GM21367 (cell line): ENCODE measurements around the gene CDON.
"Not testable (repeated sequence)": the region's sequence is repeated elsewhere in the genome, so short reads cannot be mapped to it uniquely, and the experiment has no call there.

Experiments used
- ATAC-seq: cut with Tn5 transposase; IDR thresholded peaks from one replicate; pipeline ENCODE4 v1.9.1; 2021; ENCODE audit not compliant: unreplicated experiment

CDON gene

DNA sequence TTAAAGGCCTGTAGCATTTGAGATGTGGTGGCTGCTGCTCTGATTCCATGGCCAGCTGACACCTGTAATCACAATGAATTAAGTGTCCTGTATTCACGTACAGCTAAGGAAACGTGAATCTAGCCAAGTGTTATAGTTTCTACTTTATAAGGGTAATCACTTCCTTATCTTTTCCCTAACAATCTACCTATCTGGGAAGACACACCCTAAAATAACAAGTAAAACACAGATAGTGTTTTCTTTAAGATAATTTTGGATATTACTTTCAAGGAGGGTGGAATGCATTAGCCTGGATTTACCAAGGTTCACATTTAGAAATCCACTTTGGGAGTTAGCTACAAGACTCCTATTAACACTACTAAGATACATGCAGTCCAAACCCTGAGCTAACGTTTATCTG lies 11.5 kb downstream of the CDON start:
- no peak for ATAC-seq

GRCh38 chr11:126049159-126049558 lies 13.5 kb downstream of the CDON start:
- ATAC-seq = no peak

DNA sequence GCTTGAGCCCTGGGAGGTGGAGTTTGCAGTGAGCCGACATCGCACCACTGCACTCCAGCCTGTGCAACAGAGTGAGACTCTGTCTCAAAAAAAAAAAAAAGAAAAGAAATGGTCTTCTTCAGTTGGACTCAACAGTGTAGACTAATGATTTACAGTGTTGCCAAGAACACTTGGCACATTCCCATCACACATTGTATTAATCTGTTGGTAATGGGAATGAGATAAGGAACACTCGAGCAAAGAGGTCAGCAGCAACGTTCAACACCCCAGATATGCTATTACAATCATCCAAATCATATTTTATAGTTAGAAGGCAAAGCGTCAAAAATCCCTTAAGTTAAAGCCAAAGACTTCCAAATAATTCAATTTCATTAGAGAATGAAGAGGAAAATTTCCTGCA lies 14.5 kb downstream of the CDON start:
- no peak for ATAC-seq

DNA sequence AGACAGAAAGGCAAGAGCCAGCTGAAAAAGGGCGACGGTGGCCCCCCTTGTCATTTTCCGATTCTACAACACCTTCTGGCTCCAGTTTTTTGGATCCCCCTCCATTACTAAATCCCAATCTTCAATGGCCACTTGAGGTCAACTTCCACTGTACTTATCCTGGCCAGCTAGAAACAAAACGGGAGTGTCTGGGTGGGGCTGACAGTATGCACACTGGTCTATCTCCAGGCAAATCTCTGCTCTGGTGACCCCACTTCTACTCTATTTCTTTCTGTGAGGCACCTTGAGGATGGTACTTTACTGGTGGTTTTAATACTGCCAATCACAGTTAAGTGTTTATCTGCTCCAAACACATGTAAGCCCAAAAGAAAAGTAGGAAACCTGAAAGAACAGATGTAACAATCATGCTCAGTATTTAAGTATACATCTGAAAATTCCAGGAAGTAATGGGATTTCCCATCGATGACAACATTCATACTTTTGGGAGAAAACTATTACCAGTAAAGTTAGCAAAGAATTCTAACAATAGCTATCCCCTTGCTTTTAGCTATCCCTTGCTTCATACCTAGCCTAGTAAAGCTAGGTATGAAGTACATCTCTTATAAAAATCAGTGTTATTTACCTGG lies 16.0 kb downstream of the CDON start:
- ATAC-seq = no peak

- ATAC-seq = no peak
Measured at GRCh38 chr11:126039485-126040271, 23.0 kb downstream of the CDON start.

- no peak for ATAC-seq
Measured at GRCh38 chr11:126035718-126036117, 26.9 kb downstream of the CDON start.

DNA sequence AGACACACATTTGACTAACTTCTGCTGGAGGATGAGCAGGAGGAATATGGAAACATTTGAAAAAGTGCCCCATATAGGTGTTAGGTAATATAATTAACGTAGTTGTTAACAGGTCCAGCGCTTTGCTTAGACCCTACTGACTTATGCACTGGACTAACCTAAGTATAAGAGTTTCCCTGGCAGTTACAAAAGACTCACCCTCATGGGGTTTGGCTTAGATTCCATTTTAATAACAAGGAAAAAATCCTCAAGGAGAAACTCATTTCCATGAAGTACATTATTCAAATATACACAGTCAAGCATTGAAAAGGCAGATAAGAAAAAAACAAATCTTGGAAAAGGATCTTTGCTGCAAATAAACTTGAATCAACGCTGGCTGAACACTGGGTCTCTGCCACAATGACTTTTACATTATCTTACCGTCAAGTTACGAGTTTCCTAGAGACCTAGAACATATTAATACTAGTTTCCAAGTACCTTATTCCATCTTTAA lies 27.7 kb downstream of the CDON start:
- no peak for ATAC-seq

DNA sequence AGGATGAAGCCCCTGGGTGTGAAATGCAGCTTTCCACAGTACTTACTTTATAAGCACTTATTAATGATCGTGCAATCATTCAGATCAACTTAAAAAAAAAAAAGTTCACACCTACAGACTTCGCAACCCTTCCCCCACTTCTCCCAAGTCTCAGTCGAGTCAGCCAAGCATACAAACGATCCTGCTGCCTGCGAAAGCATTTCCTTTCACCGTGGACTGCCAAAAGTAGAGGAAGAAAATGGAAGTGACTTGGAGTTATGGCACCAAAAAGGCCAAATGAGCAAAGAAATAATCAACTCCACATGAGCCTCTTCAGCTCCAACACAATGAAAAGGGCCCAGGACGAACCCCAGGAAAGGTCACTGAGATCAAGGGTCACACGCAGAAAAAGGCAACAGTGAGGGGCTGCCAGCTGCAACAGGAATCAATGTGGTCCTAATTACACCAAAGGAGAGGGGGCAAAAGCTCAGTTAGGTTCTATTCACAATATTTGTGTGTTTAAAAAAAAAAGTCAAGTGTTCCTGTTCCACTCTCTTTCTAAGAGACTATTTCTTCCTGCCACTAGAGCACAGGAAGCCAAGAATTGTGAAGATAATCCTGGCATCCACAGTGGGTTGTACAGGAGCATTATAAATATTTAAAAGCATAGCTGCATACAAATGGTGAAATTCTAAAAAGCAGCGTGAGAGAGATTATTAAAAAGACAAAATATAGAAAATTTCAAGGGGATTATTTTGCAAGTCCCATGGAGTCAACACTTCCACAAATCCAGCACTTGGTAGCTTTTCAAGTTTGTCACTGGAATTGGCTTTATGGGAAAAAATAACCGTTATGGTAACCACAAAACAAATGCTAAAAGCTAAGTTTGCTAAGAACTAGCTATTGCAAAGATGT lies 28.4 kb downstream of the CDON start:
- ATAC-seq = no peak

GRCh38 chr11:126032375-126032774 lies 30.3 kb downstream of the CDON start:
- no peak for ATAC-seq

DNA sequence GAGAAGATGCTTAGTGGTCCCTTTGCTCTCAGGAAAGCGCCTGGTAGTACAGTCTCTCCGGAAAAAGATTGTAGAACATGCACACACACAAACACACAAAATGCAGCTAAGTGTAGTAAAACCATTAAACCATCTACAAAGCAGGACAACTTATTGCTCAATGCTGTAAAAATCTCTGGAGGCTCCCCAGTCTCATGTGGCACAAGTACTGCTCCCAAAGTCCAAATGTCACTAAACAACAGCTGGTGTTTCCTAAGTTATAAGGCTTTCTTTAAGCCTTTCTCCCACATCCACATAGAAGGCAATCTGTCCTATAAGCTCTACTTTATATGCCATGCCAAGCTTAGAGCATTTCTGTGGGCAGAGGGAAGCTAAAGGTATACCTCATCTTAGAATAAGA lies 32.9 kb downstream of the CDON start:
- no peak for ATAC-seq

DNA sequence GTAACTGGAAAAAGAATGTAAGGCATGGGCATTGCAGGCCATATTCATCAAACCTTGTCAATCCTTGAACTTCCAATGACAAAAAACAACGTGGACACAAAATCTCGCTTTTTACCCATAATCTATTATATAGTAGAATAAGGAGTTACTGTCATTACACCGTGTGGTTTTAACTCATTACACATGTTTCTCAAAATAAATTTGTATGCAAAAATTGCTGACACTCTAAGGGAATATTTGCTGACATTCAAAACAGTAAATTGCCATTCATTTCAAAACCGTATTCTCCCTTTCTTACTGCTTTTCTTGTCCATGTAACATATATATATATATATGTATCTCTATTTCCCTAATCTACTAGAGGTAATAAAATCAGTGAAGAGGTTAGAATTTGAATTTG lies 33.4 kb downstream of the CDON start:
- no peak for ATAC-seq

GRCh38 chr11:126028534-126028933 lies 34.1 kb downstream of the CDON start:
- ATAC-seq = not testable (repeated sequence)

DNA sequence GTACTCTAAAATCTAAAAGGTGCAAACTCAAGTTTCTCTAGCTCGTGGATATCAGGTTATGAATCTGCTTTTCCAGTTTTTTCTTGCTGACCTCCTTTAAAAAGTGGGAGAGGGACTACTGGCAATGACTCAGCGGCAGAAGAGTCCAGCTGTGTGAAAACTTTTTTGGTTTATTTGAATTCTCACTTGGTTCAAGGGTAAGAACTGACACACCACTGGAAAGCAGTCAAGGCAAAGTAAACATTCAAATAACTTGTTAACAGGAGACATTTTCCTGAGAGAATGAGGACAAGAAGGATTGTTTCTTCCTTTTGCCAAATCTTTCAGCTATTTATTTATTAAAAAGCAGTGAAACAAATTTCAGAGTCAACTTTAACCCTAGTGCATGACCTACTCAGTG lies 36.1 kb downstream of the CDON start:
- no peak for ATAC-seq

- no peak for ATAC-seq
Measured at GRCh38 chr11:126025822-126026221, 36.8 kb downstream of the CDON start.

DNA sequence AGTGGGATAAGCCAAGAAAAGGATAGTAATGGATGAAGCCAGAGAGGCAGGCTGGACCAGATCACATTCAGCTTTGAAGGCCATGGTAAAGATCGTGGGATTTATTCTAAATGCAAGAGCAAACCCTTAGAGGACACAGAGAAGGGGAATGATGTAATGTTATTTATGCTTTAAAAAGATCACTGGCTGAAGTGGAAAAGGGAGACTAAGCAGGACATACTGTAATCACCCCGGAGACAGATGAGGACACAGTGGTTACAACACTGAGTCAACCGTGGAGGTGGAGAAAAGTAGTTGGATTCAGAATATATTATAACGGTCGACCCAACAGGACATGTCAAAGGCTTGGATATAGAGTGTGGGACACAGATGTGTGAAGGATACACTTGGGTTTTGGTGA lies 38.5 kb downstream of the CDON start:
- ATAC-seq = no peak

- no peak for ATAC-seq
Measured at GRCh38 chr11:126012852-126013251, 49.8 kb downstream of the CDON start.

GRCh38 chr11:126011754-126012153 lies 50.9 kb downstream of the CDON start:
- no peak for ATAC-seq

DNA sequence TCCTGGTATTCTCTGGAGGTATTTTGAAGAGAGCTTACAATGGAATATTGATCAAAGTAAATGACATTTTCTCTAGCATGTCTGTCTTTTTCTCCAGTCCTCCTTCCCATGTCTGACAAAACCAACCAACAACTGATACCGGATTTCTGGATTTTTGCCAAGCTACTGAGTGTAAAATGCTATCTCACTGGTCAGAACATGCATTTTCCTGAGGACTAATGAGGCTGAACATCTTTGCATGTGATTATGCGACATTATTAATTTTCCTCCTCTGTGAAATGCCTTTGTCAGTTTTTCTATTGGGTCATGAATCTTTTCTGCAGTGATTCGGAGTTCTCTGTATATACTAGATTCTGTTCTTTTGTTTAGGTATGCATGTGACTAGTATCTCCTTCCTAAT lies 51.4 kb downstream of the CDON start:
- no peak for ATAC-seq

DNA sequence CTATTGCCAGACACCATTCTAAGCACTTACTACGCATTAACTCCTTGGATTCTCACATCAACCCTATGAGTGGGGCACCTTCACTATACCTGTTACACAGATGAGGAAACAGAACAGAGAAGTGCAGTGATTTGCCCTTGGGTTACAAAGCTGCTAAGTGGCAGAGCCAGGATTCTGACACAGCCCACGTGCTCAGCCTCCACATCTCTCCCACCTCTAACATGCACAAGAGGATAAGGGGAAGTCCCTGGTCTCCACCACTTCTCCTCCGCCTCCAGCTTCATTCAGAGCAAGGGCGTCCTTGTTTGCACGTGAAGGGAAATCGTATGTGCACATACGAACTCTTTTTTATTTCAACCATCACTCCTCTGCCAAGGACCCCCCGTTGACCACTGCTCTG lies 53.7 kb downstream of the CDON start:
- no peak for ATAC-seq

DNA sequence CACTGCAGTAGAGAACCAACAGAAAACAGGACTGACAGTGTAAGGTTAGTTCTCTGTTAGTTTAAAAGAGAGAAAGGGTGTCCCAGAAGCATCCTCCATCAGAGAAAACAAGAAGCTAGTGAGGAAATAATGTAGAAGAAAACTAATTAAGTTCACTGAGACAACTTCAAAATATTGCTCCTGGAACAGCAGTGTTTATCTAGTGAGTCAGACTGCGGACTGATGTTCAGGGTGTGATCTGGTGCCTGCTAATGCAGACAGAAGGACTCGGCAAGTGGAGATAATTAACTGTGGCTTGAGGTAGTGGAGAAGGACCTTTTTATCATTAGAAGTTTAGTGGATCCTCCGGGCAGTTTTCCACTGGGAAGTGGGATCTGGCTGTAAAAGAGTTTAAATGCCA lies 55.4 kb downstream of the CDON start:
- ATAC-seq = no peak

DNA sequence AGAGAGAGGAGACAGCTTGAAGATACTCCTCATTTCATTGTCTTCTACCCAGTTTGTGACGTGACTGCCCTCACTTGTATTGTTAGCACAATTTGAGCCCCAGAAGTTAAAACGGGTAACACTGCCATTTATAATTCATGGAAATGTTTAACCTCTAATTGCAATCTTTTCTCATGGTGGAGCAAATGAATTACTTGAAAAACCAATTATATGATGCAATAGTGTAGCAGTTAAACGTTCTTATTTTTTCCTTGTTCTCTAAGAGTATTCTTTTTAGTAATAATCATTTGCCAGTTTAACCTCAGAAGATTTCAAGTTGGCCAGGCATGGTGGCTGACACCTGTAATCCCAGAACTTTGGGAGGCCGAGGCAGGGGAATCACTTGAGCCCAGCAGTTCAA lies 56.6 kb downstream of the CDON start:
- no peak for ATAC-seq

- no peak for ATAC-seq
Measured at GRCh38 chr11:126002181-126002580, 60.5 kb downstream of the CDON start.
